Measurements from ENCODE around the gene MED13.

- no peak for TF ChIP-seq REST (IDR thresholded peaks at IDR 0.05)
- no peak for TF ChIP-seq CTCF (IDR thresholded peaks at IDR 0.05; ENCODE audit: low read depth, low read length, missing input control)
- no peak for TF ChIP-seq MAX (IDR thresholded peaks at IDR 0.05)
- no peak for TF ChIP-seq RXRA (IDR thresholded peaks at IDR 0.05)
Measured at GRCh38 chr17:61908292-61909037, 156.6 kb downstream of the MED13 start.

Measured in liver (tissue), 3 donors.